Measurements from ENCODE around the gene GET3. TPM values are rescaled to one million over a fixed set of nuclear protein-coding genes. Genes with fewer than 3 reads are reported as not detected.

The GET3 gene
- total and polyA plus RNA-seq, 2 of the 13 experiments (the other 11 are each of a cell fraction or from before 2014, with no cell fraction given): 57.7 to 59.4 TPM

DNA sequence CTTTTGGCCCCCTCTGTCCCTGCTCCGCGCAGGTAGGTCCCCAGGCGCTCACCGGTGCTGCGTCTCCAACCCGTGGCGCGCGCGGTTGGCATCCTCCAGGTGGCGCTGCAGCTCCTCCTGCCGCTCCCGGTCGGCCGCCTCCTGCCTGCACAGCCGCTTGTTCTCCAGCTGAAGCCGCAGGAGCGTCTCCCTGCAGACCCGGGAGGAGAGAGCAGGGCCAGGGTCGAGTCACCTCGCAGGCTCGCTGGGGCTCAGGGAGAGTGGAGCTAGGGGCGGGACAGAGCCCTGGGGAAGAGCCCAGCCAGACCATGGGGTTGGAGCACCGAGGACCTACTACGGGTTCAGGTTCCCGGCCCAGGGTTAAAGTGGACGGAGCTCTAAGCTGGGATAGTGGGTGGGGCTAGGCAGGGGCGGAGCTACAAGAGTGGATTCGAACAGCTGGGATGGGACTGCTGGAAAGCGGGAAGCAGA lies 28.8 kb downstream of the GET3 start (continued):
- TF ChIP-seq, protein P1, sequence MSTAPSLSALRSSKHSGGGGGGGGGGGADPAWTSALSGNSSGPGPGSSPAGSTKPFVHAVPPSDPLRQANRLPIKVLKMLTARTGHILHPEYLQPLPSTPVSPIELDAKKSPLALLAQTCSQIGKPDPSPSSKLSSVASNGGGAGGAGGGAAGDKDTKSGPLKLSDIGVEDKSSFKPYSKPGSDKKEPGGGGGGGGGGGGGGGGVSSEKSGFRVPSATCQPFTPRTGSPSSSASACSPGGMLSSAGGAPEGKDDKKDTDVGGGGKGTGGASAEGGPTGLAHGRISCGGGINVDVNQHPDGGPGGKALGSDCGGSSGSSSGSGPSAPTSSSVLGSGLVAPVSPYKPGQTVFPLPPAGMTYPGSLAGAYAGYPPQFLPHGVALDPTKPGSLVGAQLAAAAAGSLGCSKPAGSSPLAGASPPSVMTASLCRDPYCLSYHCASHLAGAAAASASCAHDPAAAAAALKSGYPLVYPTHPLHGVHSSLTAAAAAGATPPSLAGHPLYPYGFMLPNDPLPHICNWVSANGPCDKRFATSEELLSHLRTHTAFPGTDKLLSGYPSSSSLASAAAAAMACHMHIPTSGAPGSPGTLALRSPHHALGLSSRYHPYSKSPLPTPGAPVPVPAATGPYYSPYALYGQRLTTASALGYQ (CRISPR knock-in tag; IDR thresholded peaks at IDR 0.05): no peak
- TF ChIP-seq, protein P2, sequence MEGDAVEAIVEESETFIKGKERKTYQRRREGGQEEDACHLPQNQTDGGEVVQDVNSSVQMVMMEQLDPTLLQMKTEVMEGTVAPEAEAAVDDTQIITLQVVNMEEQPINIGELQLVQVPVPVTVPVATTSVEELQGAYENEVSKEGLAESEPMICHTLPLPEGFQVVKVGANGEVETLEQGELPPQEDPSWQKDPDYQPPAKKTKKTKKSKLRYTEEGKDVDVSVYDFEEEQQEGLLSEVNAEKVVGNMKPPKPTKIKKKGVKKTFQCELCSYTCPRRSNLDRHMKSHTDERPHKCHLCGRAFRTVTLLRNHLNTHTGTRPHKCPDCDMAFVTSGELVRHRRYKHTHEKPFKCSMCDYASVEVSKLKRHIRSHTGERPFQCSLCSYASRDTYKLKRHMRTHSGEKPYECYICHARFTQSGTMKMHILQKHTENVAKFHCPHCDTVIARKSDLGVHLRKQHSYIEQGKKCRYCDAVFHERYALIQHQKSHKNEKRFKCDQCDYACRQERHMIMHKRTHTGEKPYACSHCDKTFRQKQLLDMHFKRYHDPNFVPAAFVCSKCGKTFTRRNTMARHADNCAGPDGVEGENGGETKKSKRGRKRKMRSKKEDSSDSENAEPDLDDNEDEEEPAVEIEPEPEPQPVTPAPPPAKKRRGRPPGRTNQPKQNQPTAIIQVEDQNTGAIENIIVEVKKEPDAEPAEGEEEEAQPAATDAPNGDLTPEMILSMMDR (CRISPR knock-in tag; IDR thresholded peaks at IDR 0.05): peak; percentile 99
- no peak for TF ChIP-seq ZNF354B (CRISPR knock-in tag; IDR thresholded peaks at IDR 0.05)
- TF ChIP-seq RFXAP (CRISPR knock-in tag; IDR thresholded peaks at IDR 0.05; ENCODE audit: borderline replicate concordance): 0 out of 2 replicates have a peak, but pooled peaks have one; percentile 48
- TF ChIP-seq, protein P3, sequence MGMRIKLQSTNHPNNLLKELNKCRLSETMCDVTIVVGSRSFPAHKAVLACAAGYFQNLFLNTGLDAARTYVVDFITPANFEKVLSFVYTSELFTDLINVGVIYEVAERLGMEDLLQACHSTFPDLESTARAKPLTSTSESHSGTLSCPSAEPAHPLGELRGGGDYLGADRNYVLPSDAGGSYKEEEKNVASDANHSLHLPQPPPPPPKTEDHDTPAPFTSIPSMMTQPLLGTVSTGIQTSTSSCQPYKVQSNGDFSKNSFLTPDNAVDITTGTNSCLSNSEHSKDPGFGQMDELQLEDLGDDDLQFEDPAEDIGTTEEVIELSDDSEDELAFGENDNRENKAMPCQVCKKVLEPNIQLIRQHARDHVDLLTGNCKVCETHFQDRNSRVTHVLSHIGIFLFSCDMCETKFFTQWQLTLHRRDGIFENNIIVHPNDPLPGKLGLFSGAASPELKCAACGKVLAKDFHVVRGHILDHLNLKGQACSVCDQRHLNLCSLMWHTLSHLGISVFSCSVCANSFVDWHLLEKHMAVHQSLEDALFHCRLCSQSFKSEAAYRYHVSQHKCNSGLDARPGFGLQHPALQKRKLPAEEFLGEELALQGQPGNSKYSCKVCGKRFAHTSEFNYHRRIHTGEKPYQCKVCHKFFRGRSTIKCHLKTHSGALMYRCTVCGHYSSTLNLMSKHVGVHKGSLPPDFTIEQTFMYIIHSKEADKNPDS (CRISPR knock-in tag; IDR thresholded peaks at IDR 0.05): no peak
- peak; percentile 66 for TF ChIP-seq GATAD1 (CRISPR knock-in tag; IDR thresholded peaks at IDR 0.05)
- TF ChIP-seq HDAC2 (CRISPR knock-in tag; IDR thresholded peaks at IDR 0.05): peak; percentile 49; the same call in 1 of the 2 replicates
- TF ChIP-seq, protein P4, sequence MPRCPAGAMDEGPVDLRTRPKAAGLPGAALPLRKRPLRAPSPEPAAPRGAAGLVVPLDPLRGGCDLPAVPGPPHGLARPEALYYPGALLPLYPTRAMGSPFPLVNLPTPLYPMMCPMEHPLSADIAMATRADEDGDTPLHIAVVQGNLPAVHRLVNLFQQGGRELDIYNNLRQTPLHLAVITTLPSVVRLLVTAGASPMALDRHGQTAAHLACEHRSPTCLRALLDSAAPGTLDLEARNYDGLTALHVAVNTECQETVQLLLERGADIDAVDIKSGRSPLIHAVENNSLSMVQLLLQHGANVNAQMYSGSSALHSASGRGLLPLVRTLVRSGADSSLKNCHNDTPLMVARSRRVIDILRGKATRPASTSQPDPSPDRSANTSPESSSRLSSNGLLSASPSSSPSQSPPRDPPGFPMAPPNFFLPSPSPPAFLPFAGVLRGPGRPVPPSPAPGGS (CRISPR knock-in tag; IDR thresholded peaks at IDR 0.05): no peak
- TF ChIP-seq ZNF678 (CRISPR knock-in tag; IDR thresholded peaks at IDR 0.05): no peak
- no peak for TF ChIP-seq NFATC3 (CRISPR knock-in tag; IDR thresholded peaks at IDR 0.05)
- TF ChIP-seq NKX3-1 (CRISPR knock-in tag; IDR thresholded peaks at IDR 0.05): no peak
- TF ChIP-seq DPF2 (CRISPR knock-in tag; IDR thresholded peaks at IDR 0.05; ENCODE audit: borderline replicate concordance, low read depth): no peak
- TF ChIP-seq AFF4 (CRISPR knock-in tag; IDR thresholded peaks at IDR 0.05): no peak
- no peak for TF ChIP-seq POLR2AphosphoS5 (IDR thresholded peaks at IDR 0.05; ENCODE audit: low read depth, low read length)
- no peak for TF ChIP-seq ZNF746 (CRISPR knock-in tag; IDR thresholded peaks at IDR 0.05)
- TF ChIP-seq ZNF614 (CRISPR knock-in tag; IDR thresholded peaks at IDR 0.05; ENCODE audit: borderline replicate concordance): peak; percentile 59; the same call in 1 of the 2 replicates
- TF ChIP-seq BCL6 (CRISPR knock-in tag; IDR thresholded peaks at IDR 0.05): 0 out of 2 replicates have a peak, but pooled peaks have one; percentile 25
- peak; percentile 37; the same call in 1 of the 2 replicates for TF ChIP-seq ZBTB38 (CRISPR knock-in tag; IDR thresholded peaks at IDR 0.05)
- no peak for TF ChIP-seq U2AF1 (optimal IDR thresholded peaks at IDR 0.05; ENCODE audit: low read depth, low read length)
- TF ChIP-seq NPAS2 (CRISPR knock-in tag; IDR thresholded peaks at IDR 0.05; ENCODE audit: borderline replicate concordance): no peak

Measured in HepG2 (cell line).